Right lobe of liver (tissue), 4 donors: ENCODE data around the gene COL27A1.

Experiments
- POLR2A ChIP-seq: fragments of 450-650 bp; IDR thresholded peaks from one replicate; pipeline ENCODE4 v1.6.1; 2017; ENCODE audit warnings: antibody characterized with exemption, mild to moderate bottlenecking
- TF ChIP-seq, protein P1 (sequence below), 4 donors: fragments of 200-600 bp in 3 of 4; fragments of 450-650 bp in 1 of 4; IDR thresholded peaks; one replicate each; pipeline versions ENCODE4 v1.5.1 to v1.8.0; 2016 to 2022; ENCODE audit warnings: antibody characterized with exemption in 4 of 4, mild to moderate bottlenecking in 2 of 4
- donor health status: DM: no; HTN: no; CAD: no.
- donor health status: DM: no; HTN: no; CAD: no.
- donor health status: DM: no; HTN: yes; CAD: no.

- no peak for TF ChIP-seq POLR2A
- TF ChIP-seq, protein P1, sequence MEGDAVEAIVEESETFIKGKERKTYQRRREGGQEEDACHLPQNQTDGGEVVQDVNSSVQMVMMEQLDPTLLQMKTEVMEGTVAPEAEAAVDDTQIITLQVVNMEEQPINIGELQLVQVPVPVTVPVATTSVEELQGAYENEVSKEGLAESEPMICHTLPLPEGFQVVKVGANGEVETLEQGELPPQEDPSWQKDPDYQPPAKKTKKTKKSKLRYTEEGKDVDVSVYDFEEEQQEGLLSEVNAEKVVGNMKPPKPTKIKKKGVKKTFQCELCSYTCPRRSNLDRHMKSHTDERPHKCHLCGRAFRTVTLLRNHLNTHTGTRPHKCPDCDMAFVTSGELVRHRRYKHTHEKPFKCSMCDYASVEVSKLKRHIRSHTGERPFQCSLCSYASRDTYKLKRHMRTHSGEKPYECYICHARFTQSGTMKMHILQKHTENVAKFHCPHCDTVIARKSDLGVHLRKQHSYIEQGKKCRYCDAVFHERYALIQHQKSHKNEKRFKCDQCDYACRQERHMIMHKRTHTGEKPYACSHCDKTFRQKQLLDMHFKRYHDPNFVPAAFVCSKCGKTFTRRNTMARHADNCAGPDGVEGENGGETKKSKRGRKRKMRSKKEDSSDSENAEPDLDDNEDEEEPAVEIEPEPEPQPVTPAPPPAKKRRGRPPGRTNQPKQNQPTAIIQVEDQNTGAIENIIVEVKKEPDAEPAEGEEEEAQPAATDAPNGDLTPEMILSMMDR (IDR thresholded peaks at IDR 0.05): no peak
These were observed 149.3 kb downstream of the COL27A1 start for GRCh38 chr9:114304416-114305188.
